GM19035 (cell line): ENCODE results near the gene LEUTX.

Source experiments
- ATAC-seq: cut with Tn5 transposase; IDR thresholded peaks from one replicate; pipeline ENCODE4 v1.9.1; 2021; ENCODE audit not compliant: unreplicated experiment

LEUTX gene

DNA sequence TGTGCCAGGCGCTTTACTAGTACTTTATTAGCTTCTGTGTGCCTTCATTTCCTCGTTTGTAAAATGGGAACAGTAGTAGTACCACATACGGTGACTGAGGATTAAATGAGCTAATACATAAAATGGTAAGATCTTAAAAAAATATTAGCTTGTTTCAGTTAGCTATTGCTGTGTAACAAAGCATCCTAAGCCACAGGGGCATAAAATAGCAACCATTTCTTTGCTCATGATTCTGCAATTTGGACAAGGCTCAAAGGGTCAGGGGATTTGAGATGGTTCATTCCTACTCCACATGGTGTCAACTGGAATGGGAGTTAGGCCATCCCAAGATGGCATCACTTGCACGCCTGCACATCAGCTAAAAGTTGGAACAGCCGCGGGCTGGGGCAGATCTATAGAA, 42.0 kb downstream of the LEUTX start:
- ATAC-seq, result no peak

DNA sequence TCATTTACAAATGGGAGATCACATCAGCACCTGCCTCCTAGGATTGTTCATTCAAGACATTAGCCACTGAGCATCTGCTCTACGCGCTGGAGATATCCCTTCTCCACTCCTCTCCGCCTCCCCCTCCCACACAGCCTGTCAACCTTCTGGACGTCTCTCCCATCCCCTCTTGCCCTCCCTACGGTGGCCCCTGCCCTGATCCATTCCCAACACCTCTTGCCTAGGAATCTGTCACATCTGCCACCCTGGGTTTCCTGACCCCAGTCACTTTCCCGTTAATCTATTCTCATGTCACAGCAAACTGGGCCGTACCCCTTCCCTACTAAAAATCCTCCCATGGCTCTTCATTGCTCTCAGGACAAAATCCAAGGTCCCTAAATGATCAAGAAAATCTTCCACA, 45.0 kb downstream of the LEUTX start:
- no peak for ATAC-seq

DNA sequence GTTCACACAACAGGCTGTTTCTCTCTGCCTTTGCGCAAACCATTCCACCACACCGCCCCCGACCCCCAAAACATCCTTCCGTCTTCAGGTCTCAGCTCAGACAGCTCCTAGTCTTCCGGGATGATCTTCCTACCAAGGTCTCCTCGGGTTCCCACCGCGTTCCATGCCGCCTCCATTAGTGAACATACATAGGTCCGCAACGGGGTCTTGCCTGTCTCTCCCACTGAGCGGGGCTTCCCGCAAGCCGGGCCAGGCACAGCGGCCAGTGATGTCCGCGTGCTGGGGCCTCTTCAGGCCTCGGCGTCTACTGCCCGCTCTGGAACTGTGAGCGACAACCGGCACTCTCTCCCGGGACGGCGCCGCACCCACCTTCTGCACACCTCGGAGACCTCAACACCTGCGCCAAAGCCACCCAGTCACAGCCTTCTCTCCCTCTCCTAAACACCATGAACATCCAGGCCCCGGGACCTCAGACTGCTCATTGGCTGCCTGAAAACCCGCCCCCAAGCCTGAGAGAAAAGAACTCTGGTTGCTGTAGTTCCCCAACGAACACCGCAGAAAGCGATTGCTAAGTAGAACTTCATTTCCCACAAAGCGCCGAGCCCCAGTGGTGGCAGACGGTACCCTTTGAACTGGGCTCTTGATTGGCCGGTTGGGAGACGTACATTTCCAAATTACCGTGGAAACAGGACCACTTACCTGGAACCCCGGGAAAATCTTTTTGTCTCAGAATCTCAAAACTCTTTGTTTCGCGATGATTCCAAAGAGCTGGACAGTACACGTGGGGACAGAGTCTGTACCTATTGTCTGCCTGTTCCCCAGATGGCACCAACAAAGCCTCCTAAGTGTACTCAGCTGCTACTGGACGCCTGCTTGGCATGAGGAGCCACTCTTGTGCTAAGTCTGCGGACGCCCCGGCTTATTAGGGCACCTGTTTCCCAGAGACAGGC, 45.8 kb downstream of the LEUTX start:
- peak; percentile 90 for ATAC-seq

DNA sequence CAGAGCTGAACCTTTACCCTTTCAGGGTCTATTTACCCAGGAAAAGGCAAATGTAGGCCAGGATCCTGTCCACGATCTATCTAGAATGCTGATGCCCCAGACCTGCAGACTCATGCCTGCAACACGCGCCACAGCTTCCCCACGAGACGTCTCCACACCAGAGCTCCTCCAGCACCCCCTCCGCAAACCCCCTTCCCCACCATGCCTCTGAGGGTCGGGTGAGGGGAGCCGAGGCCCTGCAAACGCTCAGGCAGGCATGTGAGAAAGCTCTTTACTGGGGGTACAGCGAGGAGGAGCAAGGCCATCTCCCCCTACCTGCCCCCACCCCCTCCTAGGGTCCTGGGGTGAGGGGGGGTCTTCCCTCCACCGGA, 46.4 kb downstream of the LEUTX start:
- ATAC-seq, result no peak

DNA sequence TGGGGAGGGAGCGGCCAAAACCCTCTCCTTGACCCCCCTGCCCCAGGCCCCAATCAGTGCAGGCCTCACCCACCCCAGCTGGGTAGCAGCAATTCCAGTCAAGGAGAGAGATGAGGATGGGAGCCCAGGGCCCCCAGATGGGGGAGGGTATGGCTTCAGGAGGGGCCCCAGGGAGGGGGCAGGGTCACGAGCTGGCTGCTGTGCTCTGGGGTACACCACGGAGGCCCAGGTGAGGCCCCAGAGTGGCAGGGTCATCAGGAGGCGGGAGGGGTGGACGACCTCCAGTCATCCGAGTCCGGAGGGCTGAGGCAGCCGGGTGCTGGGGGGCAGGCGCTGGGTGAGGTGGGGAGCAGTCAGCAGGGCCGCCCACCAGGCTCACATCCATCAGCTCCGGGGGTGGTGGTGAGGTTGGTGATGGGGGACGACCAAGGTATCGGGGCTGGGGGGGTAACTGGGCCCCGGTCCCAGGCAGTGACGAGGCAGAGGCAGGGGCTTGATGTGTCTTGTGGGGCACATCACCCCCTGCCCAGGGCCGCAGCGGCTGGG, 47.0 kb downstream of the LEUTX start:
- no peak for ATAC-seq

DNA sequence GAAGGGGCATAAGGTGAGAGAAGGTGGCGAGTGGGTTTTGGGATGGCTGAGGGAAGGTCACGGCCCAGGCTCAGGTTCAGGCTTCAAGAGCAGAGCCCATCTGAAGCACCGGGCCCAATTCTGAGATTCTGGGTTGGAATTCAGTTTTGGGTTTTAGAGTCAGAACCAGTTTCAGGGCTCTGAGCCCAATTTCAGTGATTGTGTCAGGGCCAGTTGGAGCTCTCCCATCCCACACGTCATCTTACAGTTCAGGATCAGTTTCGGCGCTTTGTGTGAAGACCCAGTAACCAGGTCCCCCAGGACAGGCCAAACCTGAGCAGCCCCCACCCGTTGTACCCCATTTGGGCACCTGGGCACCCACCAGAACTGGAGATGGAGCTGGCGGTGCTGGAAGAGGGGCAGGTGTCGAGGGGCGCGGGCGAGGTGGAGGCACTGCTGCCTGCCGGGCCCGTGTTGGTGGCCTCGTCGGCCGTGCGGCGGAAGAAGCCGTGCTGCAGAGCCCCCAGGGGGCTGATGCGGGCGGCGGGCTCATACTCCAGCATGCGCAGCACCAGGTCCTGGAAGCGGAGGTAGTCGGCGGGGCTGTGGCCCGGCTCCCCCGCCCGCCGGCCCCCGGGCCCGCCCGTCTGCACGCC, 47.8 kb downstream of the LEUTX start:
- no peak for ATAC-seq

DNA sequence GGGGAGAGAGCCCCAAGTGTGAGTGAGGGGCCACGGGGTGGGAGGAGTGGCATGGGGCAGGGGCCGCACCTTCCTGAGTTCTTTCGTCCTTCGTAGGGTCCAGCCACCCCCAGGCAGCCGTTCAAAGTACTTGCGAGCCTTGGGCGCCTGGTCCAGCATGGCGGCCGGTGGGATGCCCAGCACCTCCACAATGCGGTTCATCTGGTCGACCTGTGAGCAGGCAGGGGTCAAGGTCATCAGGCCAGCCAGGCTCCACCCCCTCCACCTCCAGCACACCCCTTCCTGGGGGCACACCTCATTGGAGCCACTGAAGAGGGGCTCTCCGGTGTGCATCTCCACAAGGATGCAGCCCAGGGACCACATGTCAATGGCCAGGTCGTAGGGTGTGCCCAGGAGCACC, 48.6 kb downstream of the LEUTX start:
- no peak for ATAC-seq

DNA sequence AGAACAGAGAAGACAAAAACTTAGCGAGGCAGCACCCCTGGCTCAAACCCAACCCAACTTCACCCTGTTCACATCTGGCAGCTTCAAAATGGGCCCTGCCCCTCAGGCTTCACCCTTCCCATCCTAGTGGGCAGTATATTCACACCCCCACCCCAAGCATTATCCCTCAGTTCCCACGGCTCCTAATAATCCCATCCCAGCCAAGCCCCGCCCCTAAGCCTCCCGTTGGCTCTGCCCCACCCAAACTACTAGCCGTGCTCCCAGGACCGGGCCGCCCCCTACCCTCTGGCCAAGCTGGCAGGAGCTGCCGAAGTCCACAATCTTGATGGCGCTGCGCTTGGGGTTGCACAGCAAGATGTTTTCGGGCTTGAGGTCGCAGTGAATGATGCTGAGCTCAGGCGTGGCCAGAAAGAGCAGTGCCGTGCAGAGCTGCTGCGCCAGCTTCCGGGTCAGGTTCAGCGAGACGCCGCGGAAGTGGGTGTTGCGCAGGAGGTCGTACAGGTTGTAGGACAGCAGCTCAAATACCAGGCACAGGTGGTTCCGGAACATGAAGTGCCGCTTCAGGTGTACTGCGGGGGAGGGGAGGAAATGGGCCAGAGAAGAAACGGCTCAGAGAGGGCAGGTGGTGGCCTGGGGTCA, 49.5 kb downstream of the LEUTX start:
- ATAC-seq, result no peak

DNA sequence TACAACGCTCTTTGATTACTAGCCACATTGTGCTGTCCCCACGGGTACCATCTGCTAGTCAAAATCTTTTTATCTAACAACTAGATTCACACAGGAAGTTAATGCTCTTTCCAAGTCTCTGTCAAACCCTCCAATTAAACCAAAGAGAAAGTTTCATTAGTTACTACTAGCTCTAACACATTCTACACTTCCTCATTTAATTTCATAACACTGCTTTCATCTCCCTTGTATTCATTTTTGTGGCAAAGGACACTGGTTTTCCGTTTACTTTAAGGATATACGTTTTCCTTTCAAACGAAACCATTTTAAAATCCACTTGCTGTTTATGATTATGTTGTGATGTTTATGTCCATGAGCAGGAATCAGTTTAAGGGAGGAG, 50.0 kb downstream of the LEUTX start:
- no peak for ATAC-seq

DNA sequence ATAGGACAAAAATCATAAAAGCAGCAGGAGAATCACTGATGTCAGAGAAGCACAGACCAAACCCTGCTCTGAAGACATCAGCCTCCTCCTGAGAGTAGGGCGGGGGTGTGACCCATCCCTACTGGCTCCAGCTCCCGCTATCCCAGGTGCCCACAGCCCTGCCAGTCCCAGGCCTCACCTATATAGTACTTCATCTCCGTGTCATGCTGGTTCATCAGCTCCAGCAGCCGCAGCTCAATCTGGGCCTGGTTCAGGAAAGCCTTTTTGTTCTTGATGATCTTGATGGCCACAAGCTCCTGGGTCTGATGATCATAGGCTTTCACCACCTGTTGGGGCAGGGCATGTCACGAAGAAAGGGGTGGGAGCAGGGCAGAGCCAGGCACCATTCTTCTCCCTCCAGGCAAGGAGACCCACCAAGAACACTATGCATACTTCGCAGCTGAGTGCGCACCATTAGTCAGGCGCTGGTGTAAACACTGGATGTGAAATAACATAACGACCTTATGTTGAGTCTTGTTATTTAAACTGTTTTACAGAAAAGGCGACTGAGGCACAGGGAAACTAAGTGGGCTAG, 51.1 kb downstream of the LEUTX start:
- no peak for ATAC-seq

DNA sequence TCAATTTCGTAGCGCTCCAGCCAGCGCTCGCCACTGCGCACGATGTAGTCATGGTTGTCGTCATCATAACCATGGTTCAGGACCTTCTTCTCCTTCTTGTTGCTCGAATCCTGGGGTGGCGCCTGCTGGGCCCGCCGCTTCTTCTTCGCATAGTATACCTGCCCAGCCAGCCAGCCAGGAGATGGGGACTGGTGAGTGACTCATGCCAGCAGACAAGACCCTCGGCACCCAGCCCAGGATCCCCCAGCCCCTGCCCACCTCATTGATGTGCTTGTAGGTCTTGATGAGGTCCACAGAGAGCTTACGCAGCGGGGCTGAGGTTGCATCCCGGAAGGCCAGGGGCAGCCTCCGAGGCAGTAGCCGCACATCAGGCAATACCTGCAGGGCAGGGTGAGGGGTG, 51.8 kb downstream of the LEUTX start:
- ATAC-seq, result no peak

DNA sequence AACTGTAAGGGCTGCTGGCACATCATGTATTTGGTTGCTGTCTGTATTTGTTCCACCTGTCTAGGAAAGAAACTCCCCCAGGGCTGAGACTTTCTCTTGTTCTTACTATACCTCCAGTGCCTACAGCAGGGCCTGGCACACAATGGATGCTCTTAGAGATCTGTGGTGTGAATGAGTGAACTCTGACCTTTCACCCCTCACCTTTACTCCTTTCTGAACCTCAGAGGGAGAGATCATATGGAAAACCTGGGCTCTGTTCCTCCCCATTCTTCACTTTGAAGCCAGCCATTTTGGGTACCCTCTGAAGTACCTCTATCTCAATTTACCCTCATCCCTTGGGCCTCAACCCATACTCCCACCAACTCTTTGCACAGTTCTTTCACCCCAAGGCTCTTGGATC, 52.2 kb downstream of the LEUTX start:
- no peak for ATAC-seq

DNA sequence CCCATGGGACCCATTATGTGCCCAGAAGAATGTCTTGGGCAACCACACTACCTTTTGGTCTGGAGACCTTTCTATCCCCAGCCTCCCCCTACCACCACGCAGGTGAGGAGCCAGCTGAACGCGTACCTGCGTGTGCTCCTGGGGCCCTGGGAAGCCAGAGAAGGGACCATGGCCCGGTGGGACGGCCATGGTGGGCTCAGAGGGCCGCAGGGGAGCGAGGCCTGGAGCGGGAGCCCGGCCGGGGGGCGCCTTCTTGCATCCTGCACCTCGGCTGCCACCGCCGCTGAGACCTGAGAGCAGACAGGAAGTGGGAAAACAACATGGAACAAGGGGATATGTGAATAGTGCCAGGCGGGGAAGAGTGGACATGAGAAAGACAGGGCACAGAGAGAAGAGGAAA, 53.0 kb downstream of the LEUTX start:
- ATAC-seq, result no peak

DNA sequence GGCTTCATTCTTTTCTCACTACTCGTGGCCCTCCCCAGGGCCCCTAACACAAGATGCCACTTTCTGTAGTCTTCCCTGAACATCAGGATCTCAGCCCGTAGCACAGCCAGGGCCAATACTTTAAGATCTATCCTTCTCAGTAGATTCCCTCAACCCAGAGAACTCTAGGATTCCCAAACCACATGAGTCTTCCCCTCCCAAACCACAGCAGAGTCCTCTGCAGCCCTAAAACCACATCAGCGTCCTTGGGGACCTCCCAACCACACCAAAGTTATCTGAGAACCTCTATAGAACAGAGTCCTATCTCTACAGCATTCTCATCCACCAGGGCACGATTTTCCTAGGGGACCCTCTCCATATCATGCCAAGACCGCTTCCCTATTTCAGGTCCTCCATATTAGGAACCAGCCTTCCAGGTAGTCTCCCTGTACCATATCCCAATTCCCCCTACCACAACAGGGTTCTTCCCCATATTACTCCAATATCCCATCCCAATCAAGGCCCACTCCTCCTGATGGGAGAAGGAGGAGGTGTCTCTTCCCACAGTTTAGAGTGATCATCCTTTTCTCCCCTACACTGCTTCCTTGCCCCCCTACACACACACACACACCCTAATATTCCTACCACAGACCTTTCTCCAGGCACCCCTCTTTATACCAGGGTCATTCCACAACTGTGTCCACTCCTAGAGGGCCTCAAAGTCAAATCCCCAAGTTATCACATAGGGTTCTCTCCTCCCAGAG, 53.9 kb downstream of the LEUTX start:
- no peak for ATAC-seq

DNA sequence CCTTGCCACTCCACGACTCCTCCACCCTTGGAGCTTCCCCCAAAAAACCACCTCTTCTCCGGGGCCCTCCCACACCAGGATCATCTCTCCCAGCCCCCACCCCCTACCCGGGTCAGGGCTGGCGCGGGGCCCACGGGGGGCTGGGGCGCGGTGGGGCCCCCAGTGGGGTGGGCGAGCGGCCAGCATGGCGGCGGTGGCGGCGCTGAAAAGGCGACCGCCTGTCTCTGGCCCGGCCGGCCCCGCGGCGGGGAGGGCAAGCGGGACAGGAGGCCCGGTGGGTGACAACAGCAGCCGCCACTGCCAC, 54.5 kb downstream of the LEUTX start:
- ATAC-seq, result no peak

DNA sequence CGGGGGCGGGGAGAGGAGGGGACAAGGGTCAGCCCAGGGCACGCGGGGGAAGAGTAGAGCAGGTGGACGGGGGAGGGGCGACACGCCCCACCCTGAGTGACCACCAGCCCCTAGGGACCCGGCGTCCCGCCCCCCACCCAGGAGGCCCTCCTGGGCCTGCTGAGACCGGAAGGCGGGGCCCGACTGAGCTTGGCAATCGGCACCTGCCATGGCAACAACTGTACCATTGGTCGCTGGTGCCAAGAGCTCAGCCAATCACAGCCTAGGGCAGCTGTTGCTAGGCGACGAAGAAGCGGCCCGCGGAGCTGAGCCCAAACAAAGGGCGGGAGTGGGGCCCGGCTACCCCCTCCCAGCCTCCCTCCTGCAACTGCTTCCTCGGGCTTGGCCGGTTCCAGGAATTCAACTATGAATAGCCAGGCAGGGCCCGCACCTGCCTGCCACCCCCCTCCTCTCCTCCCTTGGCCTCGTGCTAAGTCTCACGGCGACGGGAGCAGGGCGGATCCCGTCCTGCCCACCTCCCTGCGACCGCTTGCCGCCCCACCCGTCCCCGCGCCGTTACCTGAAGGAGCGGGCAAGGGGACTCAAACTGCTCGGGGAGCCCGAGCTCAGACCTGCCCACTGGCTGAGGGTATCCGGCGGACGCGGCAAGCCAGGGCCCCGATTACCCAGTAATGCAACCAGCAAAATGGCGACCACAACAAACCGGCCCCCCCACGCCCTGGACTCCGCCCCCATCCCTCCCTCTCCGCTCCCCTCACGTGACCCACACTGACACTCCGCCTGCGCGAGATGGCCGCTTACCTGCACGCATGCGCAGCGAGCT, 55.0 kb downstream of the LEUTX start, which contains the start of gene DYRK1B:
Gene DYRK1B, minus strand, starts transcription at position 699 of the 823 bp plus-strand sequence. CDS start 2,295 bp downstream, outside the sequence.
- peak; percentile 89 for ATAC-seq

DNA sequence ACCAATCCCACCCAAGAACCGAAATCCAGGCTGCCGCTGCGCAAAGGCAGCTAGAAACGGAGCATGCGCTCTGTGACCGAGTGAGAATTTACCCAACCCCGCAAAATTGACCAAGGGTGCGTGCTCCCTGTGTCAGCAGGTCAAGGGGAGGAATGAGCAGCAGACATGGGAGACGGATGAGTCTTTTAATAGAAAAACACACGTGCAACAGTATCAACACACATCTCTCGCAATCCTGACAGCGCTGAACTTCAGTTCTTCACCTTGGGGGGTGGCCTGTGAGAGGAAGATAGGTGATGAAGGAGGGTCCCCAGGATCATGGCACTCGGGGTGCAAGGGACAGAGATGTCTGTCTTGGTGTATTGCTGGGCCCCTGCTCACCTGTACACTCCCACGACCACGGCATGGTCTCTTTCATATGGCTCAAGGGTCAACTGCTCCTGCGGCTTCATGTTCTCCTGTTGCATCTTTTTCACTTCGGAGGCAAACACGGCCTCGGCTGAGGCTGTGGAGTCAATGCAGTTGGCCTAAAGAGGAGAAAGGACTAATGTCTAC, 55.7 kb downstream of the LEUTX start:
- no peak for ATAC-seq
